DMS79 treated with DMSO at 0.1 percent for 48 hours (cell line): Measurements from ENCODE around the gene LRPAP1.
"Not testable (repeated sequence)": the region's sequence is repeated elsewhere in the genome, so short reads cannot be mapped to it uniquely, and the experiment has no call there.

Experiments
- DNase-seq: peaks from one replicate; lab custom pipeline; 2025; lab: John Stamatoyannopoulos, UW

Gene LRPAP1

GRCh38 chr4:3461515-3462291 lies 70.5 kb downstream of the LRPAP1 start:
- DNase-seq = peak; percentile 18

GRCh38 chr4:3460926-3461325 lies 71.3 kb downstream of the LRPAP1 start:
- no peak for DNase-seq

GRCh38 chr4:3459156-3459555 lies 73.1 kb downstream of the LRPAP1 start:
- not testable (repeated sequence) for DNase-seq

- DNase-seq = no peak
Measured at GRCh38 chr4:3458371-3458770, 73.9 kb downstream of the LRPAP1 start.

- not testable (repeated sequence) for DNase-seq
Measured at GRCh38 chr4:3455596-3455995, 76.6 kb downstream of the LRPAP1 start.
